Measurements from ENCODE around the gene EIF4G1. TPM values are rescaled to one million over a fixed set of nuclear protein-coding genes. Genes with fewer than 3 reads are reported as not detected.

Gene EIF4G1
- total and polyA plus RNA-seq, 2 experiments from 2014 or later, result 227 to 552 TPM

GRCh38 chr3:184283681-184284080 is 30.7 kb upstream of the EIF4G1 start (continued):
- TF ChIP-seq EZH2phosphoT487 (IDR thresholded peaks at IDR 0.05; ENCODE audit: unreplicated experiment), result no peak

GRCh38 chr3:184284696-184285095 is 29.7 kb upstream of the EIF4G1 start:
- Histone ChIP-seq H2AFZ (no peak overlapping the region), H3K4me1 (ENCODE audit: insufficient read depth) (no peaks in the 10 kb centered on the region), H3K4me3 (no peak overlapping the region), H3F3A (replicated peaks; ENCODE audit: low read depth) (no peaks in the 10 kb centered on the region), H4K20me1 (replicated peaks; ENCODE audit: insufficient read depth) (no peaks in the 10 kb centered on the region), H3K9me2 (ENCODE audit: insufficient read depth) (no peaks in the 10 kb centered on the region), H3K36me3 (ENCODE audit: insufficient read depth) (no peaks in the 10 kb centered on the region), H3K27ac (ENCODE audit: low read depth) (no peak overlapping the region), H3K27me3 (ENCODE audit: insufficient read depth) (no peaks in the 10 kb centered on the region), H3K79me2 (replicated peaks; ENCODE audit: insufficient read depth) (no peaks in the 10 kb centered on the region), H3K4me2 (no peak overlapping the region)
- TF ChIP-seq ETS1 (IDR thresholded peaks at IDR 0.05), result no peak
- peak; percentile 64 to 93 for TF ChIP-seq CTCF (conservative IDR thresholded peaks at IDR 0.05; ENCODE audit: low read depth in 2 of 2)
- no peak for TF ChIP-seq REST (IDR thresholded peaks at IDR 0.05; ENCODE audit: unreplicated experiment)
- no peak for TF ChIP-seq POLR2AphosphoS5 (IDR thresholded peaks at IDR 0.05; ENCODE audit: low read depth)
- TF ChIP-seq EZH2 (IDR thresholded peaks at IDR 0.05; ENCODE audit: low read depth, unreplicated experiment), result no peak
- DNase-seq (ENCODE audit: low spot score) (peak; percentile 95), ATAC-seq (peak; percentile 91)
- Mint-ChIP-seq H3K4me1 (peaks cover 5% of the 10 kb centered on the region; the same call in 1 of the 3 replicates), H3K36me3 (ENCODE audit: low read depth) (no peaks in the 10 kb centered on the region), H3K9me3 (no peaks in the 10 kb centered on the region), H3K27me3 (ENCODE audit: insufficient read depth, low read depth, poor library complexity) (peaks cover 16% of the 10 kb centered on the region), H3K4me3 (no peak overlapping the region), H3K27ac (no peak overlapping the region)

GRCh38 chr3:184289426-184289938 is 24.9 kb upstream of the EIF4G1 start:
- peak; percentile 78 for ATAC-seq
- Histone ChIP-seq H3K4me1 (ENCODE audit: insufficient read depth) (no peaks in the 10 kb centered on the region), H3K79me2 (replicated peaks; ENCODE audit: insufficient read depth) (no peaks in the 10 kb centered on the region), H3K9me2 (ENCODE audit: insufficient read depth) (no peaks in the 10 kb centered on the region), H3K27me3 (ENCODE audit: insufficient read depth) (no peaks in the 10 kb centered on the region), H2AFZ (no peak overlapping the region), H4K20me1 (replicated peaks; ENCODE audit: insufficient read depth) (no peaks in the 10 kb centered on the region), H3K27ac (ENCODE audit: low read depth) (no peak overlapping the region), H3K36me3 (ENCODE audit: insufficient read depth) (no peaks in the 10 kb centered on the region), H3K4me2 (no peak overlapping the region), H3F3A (replicated peaks; ENCODE audit: low read depth) (no peaks in the 10 kb centered on the region), H3K4me3 (no peak overlapping the region)
- Mint-ChIP-seq H3K4me3 (no peak overlapping the region), H3K4me1 (peaks cover 7% of the 10 kb centered on the region; the same call in 1 of the 3 replicates), H3K9me3 (no peaks in the 10 kb centered on the region), H3K36me3 (ENCODE audit: low read depth) (no peaks in the 10 kb centered on the region), H3K27ac (no peak overlapping the region), H3K27me3 (ENCODE audit: insufficient read depth, low read depth, poor library complexity) (peaks cover 8% of the 10 kb centered on the region)
- peak; percentile 91 for DNase-seq (ENCODE audit: low spot score)
- no peak for TF ChIP-seq ETS1 (IDR thresholded peaks at IDR 0.05)
- no peak for TF ChIP-seq JUNB (IDR thresholded peaks at IDR 0.05; ENCODE audit: unreplicated experiment)
- no peak for TF ChIP-seq STAT1 (IDR thresholded peaks at IDR 0.05; ENCODE audit: unreplicated experiment)
- peak; percentile 82 to 88 for TF ChIP-seq CTCF (conservative IDR thresholded peaks at IDR 0.05; ENCODE audit: low read depth in 2 of 2)
